A549 (cell line): Measurements from ENCODE around the gene POLR3E. TPM values are rescaled to one million over a fixed set of nuclear protein-coding genes. Genes with fewer than 3 reads are reported as not detected.
"Not testable (repeated sequence)": the region's sequence is repeated elsewhere in the genome, so short reads cannot be mapped to it uniquely, and the experiment has no call there.

Experiments used
- ATAC-seq, 2 experiments: fragments of 200-7000 bp in 1 of 2; fragments of >200 bp in 1 of 2; cut with Nextera tagmentation in 1 of 2; cut with Tn5 transposase in 1 of 2; 3 replicates each; pipeline versions ENCODE4 v1.8.0 to v1.9.1; 2018 to 2020; ENCODE audit warnings: mild to moderate bottlenecking in 1 of 2, moderate library complexity in 1 of 2
- CTCF ChIA-PET: fragments of 300-600 bp; sonication (Branson Sonifier 250); formaldehyde crosslinking; extraction: SDS; loops from one replicate; lab custom pipeline; 2021; ENCODE audit warnings: antibody characterized with exemption, inconsistent platforms; lab: Yijun Ruan, JAX
- POLR2A ChIA-PET: fragments of 350-600 bp; formaldehyde crosslinking; extraction: SDS; loops from one replicate; lab custom pipeline; 2021; ENCODE audit warnings: antibody characterized with exemption, inconsistent platforms; lab: Yijun Ruan, JAX
- DNase-seq, 2 experiments: peaks; one replicate each; pipeline versions ENCODE4 v3.0.0 to v3.0.0-alpha.2; 2011 to 2016; ENCODE audit warnings: low read depth in 1 of 2, low spot score in 1 of 2
- FAIRE-seq: peaks from 2 replicates; lab custom pipeline; 2011; peaks lifted over from hg19 to GRCh38; lab: Jason Lieb, UNC
- H3K27ac ChIP-seq, 2 experiments: fragments of >200 bp; sonication (Bioruptor Twin); formaldehyde crosslinking; 3 replicates each; pipeline ENCODE4 v1.5.1; 2016 to 2017
- H3K4me1 ChIP-seq: fragments of >200 bp; sonication (Bioruptor Twin); formaldehyde crosslinking; 3 replicates; pipeline ENCODE4 v1.6.1; 2016
- H3K4me2 ChIP-seq: fragments of >200 bp; sonication (Bioruptor Twin); formaldehyde crosslinking; 3 replicates; pipeline ENCODE4 v1.6.1; 2016
- H3K4me3 ChIP-seq: fragments of >200 bp; sonication (Bioruptor Twin); formaldehyde crosslinking; 3 replicates; pipeline ENCODE4 v1.5.1; 2016
- H3K9me3 ChIP-seq: fragments of >200 bp; sonication (Bioruptor Twin); formaldehyde crosslinking; 3 replicates; pipeline ENCODE4 v1.6.1; 2016
- CBX8 ChIP-seq: fragments of 200-600 bp; sonication (generic); IDR thresholded peaks from 2 replicates; pipeline ENCODE4 v1.6.1; 2016
- EHF ChIP-seq: fragments of 250-450 bp; sonication (Bioruptor Pico); IDR thresholded peaks from 2 replicates; pipeline ENCODE4 v1.5.0; 2020; ENCODE audit warnings: mild to moderate bottlenecking
- EHMT2 ChIP-seq: fragments of 200-600 bp; sonication (generic); IDR thresholded peaks from 2 replicates; pipeline ENCODE4 v1.6.1; 2016; ENCODE audit warnings: antibody characterized with exemption, low read depth, mild to moderate bottlenecking, moderate library complexity
- EP300 ChIP-seq, 2 experiments: fragments of >200 bp; sonication (Bioruptor Twin); formaldehyde crosslinking; IDR thresholded peaks; 2 replicates in 1 of 2; 3 replicates in 1 of 2; pipeline ENCODE4 v1.6.1; 2016 to 2017
- HOXB5 ChIP-seq: fragments of 250-450 bp; sonication (Bioruptor Pico); IDR thresholded peaks from 2 replicates; pipeline ENCODE4 v1.5.0; 2020; ENCODE audit warnings: mild to moderate bottlenecking, moderate library complexity
- JUN ChIP-seq, 2 experiments: fragments of >200 bp; sonication (Bioruptor Twin); formaldehyde crosslinking; IDR thresholded peaks; 2 replicates in 1 of 2; 3 replicates in 1 of 2; pipeline ENCODE4 v1.6.1; 2016 to 2017
- JUNB ChIP-seq: fragments of >200 bp; sonication (Bioruptor Twin); formaldehyde crosslinking; IDR thresholded peaks from 2 replicates; pipeline ENCODE4 v1.6.1; 2016
- MYC ChIP-seq: IDR thresholded peaks from 2 replicates; pipeline ENCODE4 v1.6.1; 2012; ENCODE audit warnings: mild to moderate bottlenecking, inconsistent platforms, low read length, improper control_type of control experiment, borderline replicate concordance
- NFE2L2 ChIP-seq: fragments of 150-350 bp; conservative IDR thresholded peaks from 2 replicates; pipeline ENCODE4 v1.6.1; 2014; ENCODE audit warnings: low read length
- RAD21 ChIP-seq, 2 experiments: fragments of >200 bp in 1 of 2; sonication (Bioruptor Twin) in 1 of 2; formaldehyde crosslinking in 1 of 2; IDR thresholded peaks in 1 of 2; conservative IDR thresholded peaks in 1 of 2; 2 replicates in 1 of 2; 3 replicates in 1 of 2; pipeline ENCODE4 v1.6.1; 2012 to 2018; ENCODE audit warnings: inconsistent platforms in 1 of 2
- RNF2 ChIP-seq: fragments of 200-600 bp; sonication (generic); IDR thresholded peaks from 2 replicates; pipeline ENCODE4 v1.6.1; 2016; ENCODE audit warnings: low read depth, mild to moderate bottlenecking, antibody characterized with exemption, moderate library complexity, borderline replicate concordance
- SMC3 ChIP-seq: fragments of >200 bp; sonication (Bioruptor Twin); formaldehyde crosslinking; IDR thresholded peaks from 3 replicates; pipeline ENCODE4 v1.6.1; 2018; ENCODE audit warnings: inconsistent platforms
- TP53 ChIP-seq: fragments of 250-450 bp; sonication (Bioruptor Pico); IDR thresholded peaks from 2 replicates; pipeline ENCODE4 v1.5.0; 2021; ENCODE audit warnings: mild to moderate bottlenecking, moderate library complexity
- WGBS: methylation state at CpG from one replicate; pipeline ENCODE4 v1.1.6; 2017; ENCODE audit errors: missing lambda C conversion rate; 5-methylcytosine and 5-hydroxymethylcytosine counted together
- polyA plus RNA-seq, 4 experiments: library from polyadenylated mRNA; depleted of rRNA in 3 of 4; stranded (reverse); fragments of >200 nt; fragmentation: RNase III in 1 of 4; extraction: RNeasy Plus Mini Kit Qiagen cat#74134 plus additional on column Dnase treatment in 1 of 4; gene quantifications; 2 replicates in 3 of 4; 3 replicates in 1 of 4; pipeline ENCODE4 v1.2.3, GENCODE V29; 2011 to 2017
- TF ChIP-seq, protein P1 (sequence below): fragments of 450-650 bp; IDR thresholded peaks from 2 replicates; pipeline ENCODE4 v1.6.1; 2014; ENCODE audit warnings: antibody characterized with exemption
- TF ChIP-seq, protein P2 (sequence below): IDR thresholded peaks from 2 replicates; pipeline ENCODE4 v1.6.1; 2012
- TF ChIP-seq, protein P3 (sequence below): fragments of 200-600 bp; sonication (generic); IDR thresholded peaks from 2 replicates; pipeline ENCODE4 v1.6.1; 2016; ENCODE audit warnings: antibody characterized with exemption, mild to moderate bottlenecking, moderate library complexity

The POLR3E gene
- polyA plus RNA-seq, 2 of the 4 experiments (the other 2 are of a cell fraction), result 54.6 to 77.9 TPM

- TF ChIP-seq, protein P1, sequence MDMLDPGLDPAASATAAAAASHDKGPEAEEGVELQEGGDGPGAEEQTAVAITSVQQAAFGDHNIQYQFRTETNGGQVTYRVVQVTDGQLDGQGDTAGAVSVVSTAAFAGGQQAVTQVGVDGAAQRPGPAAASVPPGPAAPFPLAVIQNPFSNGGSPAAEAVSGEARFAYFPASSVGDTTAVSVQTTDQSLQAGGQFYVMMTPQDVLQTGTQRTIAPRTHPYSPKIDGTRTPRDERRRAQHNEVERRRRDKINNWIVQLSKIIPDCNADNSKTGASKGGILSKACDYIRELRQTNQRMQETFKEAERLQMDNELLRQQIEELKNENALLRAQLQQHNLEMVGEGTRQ, result no peak
- TF ChIP-seq RAD21 (conservative IDR thresholded peaks at IDR 0.05 in 1 of 2, IDR thresholded peaks at IDR 0.05 in 1 of 2) (peak; percentile 34 to 50; a peak in 4 of 5 replicates), TP53 (CRISPR knock-in tag) (no peak), CBX8 (no peak), JUNB (no peak), RNF2 (no peak), NFE2L2 (no peak), EHMT2 (no peak), MYC (no peak)
- TF ChIP-seq, protein P2, sequence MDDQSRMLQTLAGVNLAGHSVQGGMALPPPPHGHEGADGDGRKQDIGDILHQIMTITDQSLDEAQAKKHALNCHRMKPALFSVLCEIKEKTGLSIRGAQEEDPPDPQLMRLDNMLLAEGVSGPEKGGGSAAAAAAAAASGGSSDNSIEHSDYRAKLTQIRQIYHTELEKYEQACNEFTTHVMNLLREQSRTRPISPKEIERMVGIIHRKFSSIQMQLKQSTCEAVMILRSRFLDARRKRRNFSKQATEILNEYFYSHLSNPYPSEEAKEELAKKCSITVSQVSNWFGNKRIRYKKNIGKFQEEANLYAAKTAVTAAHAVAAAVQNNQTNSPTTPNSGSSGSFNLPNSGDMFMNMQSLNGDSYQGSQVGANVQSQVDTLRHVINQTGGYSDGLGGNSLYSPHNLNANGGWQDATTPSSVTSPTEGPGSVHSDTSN, result no peak
- TF ChIP-seq, protein P3, sequence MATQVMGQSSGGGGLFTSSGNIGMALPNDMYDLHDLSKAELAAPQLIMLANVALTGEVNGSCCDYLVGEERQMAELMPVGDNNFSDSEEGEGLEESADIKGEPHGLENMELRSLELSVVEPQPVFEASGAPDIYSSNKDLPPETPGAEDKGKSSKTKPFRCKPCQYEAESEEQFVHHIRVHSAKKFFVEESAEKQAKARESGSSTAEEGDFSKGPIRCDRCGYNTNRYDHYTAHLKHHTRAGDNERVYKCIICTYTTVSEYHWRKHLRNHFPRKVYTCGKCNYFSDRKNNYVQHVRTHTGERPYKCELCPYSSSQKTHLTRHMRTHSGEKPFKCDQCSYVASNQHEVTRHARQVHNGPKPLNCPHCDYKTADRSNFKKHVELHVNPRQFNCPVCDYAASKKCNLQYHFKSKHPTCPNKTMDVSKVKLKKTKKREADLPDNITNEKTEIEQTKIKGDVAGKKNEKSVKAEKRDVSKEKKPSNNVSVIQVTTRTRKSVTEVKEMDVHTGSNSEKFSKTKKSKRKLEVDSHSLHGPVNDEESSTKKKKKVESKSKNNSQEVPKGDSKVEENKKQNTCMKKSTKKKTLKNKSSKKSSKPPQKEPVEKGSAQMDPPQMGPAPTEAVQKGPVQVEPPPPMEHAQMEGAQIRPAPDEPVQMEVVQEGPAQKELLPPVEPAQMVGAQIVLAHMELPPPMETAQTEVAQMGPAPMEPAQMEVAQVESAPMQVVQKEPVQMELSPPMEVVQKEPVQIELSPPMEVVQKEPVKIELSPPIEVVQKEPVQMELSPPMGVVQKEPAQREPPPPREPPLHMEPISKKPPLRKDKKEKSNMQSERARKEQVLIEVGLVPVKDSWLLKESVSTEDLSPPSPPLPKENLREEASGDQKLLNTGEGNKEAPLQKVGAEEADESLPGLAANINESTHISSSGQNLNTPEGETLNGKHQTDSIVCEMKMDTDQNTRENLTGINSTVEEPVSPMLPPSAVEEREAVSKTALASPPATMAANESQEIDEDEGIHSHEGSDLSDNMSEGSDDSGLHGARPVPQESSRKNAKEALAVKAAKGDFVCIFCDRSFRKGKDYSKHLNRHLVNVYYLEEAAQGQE, result no peak
- TF ChIP-seq, all 56 proteins: peak for 3
Observed at GRCh38 chr16:22300427-22301071, 3.3 kb downstream of the POLR3E start (continued).

- H3K4me1 ChIP-seq, H3K4me2 ChIP-seq, H3K9me3 ChIP-seq, FAIRE-seq, DNase-seq, H3K4me3 ChIP-seq, ATAC-seq, H3K27ac ChIP-seq: not testable (repeated sequence)
- ChIA-PET CTCF (interaction anchor here (0.7 to 16.3 kb wide), 14 partner anchors 10 to 1020 kb away, joined by 3 to 320 read pairs (median 6); partner anchors contain the start of gene EEF2K), POLR2A (interaction anchor here (1.5 kb wide), 1 partner anchor 102 kb away, joined by 7 read pairs; no protein-coding TSS in a partner anchor)
- 94% methylated on average over 7 of the region's 7 CpGs for WGBS
Observed at GRCh38 chr16:22301423-22301822, 4.2 kb downstream of the POLR3E start.

DNA sequence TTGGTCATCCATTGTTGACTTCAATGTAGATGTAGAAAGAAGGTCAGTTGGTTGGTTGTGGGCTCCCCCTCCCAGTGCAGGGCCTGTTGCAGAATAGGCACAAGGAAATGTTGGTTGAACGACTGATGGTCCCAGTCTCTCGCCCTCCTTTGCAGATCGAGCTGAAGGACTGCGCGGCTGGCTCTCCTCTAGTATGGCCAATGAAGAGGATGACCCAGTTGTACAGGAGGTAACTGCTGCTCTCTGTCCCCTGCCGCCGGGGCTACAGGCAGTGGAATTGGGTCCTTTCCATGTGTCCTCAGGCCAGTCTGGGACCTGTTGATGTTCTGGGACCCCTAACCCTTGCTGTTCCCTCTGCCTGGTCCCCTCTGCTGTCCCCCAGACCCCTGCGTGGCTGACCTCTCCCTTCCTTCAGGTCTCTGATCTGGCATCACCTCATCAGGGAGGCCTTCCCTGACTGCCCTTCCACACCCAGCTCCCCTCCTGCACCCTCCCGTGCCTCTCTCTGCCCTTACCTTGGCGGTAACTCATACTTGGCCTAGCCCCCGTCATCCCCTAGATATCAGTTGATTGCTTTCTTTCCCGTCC lies 5.7 kb downstream of the POLR3E start:
- no peaks in the 10 kb centered on the region for H3K9me3 ChIP-seq
- no peak for FAIRE-seq
- TF ChIP-seq RAD21 (conservative IDR thresholded peaks at IDR 0.05 in 1 of 2, IDR thresholded peaks at IDR 0.05 in 1 of 2), result no peak
- no peak for TF ChIP-seq EP300 (IDR thresholded peaks at IDR 0.05)
- TF ChIP-seq, protein P3, result no peak
- TF ChIP-seq SMC3, result no peak
- no peak for TF ChIP-seq TP53 (CRISPR knock-in tag)
- no peak for TF ChIP-seq JUN (IDR thresholded peaks at IDR 0.05)
- no peak for TF ChIP-seq HOXB5
- TF ChIP-seq EHF, result no peak
- CTCF ChIA-PET, result interaction anchor here (1.6 to 16.3 kb wide), 4 partner anchors 12 to 1453 kb away, joined by 4 to 320 read pairs (median 83); partner anchors contain the start of gene EEF2K
- no peak overlapping the region for H3K27ac ChIP-seq
- peaks cover 5% of the 10 kb centered on the region; the same call in 2 of the 3 replicates for H3K4me1 ChIP-seq
- no peak for ATAC-seq
- POLR2A ChIA-PET, result no interaction called here
- 92% methylated on average over 12 of the region's 12 CpGs for WGBS
- no peak overlapping the region for H3K4me2 ChIP-seq
- DNase-seq, result no peak
- H3K4me3 ChIP-seq, result no peak overlapping the region
